ENCODE measurements around the gene MOB3B. TPM values are rescaled to one million over a fixed set of nuclear protein-coding genes. Genes with fewer than 3 reads are reported as not detected.

Gene MOB3B
- polyA plus RNA-seq, 2 of the 4 experiments (the other 2 are of a cell fraction): 6.0 to 6.4 TPM

DNA sequence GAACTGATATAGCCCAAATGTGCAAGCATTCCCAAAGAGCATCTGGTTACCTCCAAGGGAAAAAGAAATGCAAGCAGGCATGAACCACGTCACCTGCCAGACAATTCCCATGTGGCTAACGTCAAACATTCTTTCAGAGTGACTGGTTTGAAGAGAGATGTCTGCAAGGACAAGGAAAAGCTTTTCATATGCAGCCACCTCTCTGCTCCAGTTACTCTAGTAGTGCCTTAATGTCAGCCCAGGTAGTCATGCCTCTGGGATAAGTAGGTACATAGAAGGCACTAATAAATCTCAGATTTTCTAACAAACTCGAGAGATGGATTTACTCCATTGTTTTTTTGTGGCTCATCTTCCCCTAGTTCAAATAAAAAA lies 102.4 kb downstream of the MOB3B start (continued):
- TF ChIP-seq EP300 (IDR thresholded peaks at IDR 0.05): peak in 1 of 2 experiments; percentile 72; a peak in 2 of 5 replicates
- TF ChIP-seq FOSL2 (IDR thresholded peaks at IDR 0.05): peak; percentile 29; the same call in 1 of the 2 replicates
- TF ChIP-seq FOSL2 (CRISPR knock-in tag; IDR thresholded peaks at IDR 0.05): peak; percentile 78
- no peak for TF ChIP-seq EHMT2 (IDR thresholded peaks at IDR 0.05; ENCODE audit: low read depth)
- no peak for TF ChIP-seq ZNF302 (CRISPR knock-in tag; IDR thresholded peaks at IDR 0.05)
- TF ChIP-seq FOSB (CRISPR knock-in tag; IDR thresholded peaks at IDR 0.05): no peak
- TF ChIP-seq FOXS1 (CRISPR knock-in tag; IDR thresholded peaks at IDR 0.05): no peak

- ChIA-PET POLR2A (interaction anchor here (1.1 kb wide), 1 partner anchor 93 kb away, joined by 3 read pairs; no protein-coding TSS in a partner anchor), CTCF (interaction anchor here (0.6 to 1.6 kb wide), 5 partner anchors 9 to 315 kb away, joined by 3 to 4 read pairs (median 3); partner anchors contain the start of gene MOB3B)
- FAIRE-seq (no peak), ATAC-seq (peak; percentile 47 to 68; a peak in 5 of 6 replicates), DNase-seq (ENCODE audit: low read depth in 1 of 2, low spot score in 1 of 2) (peak in 1 of 2 experiments; percentile 35)
- WGBS (ENCODE audit: missing lambda C conversion rate): 55% methylated on average over 5 of the region's 5 CpGs
- peaks cover 70% of the 10 kb centered on the region for H3K4me1 ChIP-seq
- no peak overlapping the region for H3K4me3 ChIP-seq
- no peaks in the 10 kb centered on the region for H3K9me3 ChIP-seq
- TF ChIP-seq KDM1A (IDR thresholded peaks at IDR 0.05; ENCODE audit: low read depth) (no peak), HOXB5 (CRISPR knock-in tag; IDR thresholded peaks at IDR 0.05) (peak; percentile 33; the same call in 1 of the 2 replicates)
- peak overlapping the region; percentile 68 for H3K4me2 ChIP-seq
- peak overlapping the region; percentile 74 to 83 for H3K27ac ChIP-seq
Observed at GRCh38 chr9:27426511-27427271, 102.9 kb downstream of the MOB3B start.

GRCh38 chr9:27425827-27426510 lies 103.6 kb downstream of the MOB3B start:
- no peaks in the 10 kb centered on the region for H3K9me3 ChIP-seq
- FAIRE-seq (peak; percentile 54), DNase-seq (ENCODE audit: low read depth in 1 of 2, low spot score in 1 of 2) (no peak), ATAC-seq (peak in 1 of 2 experiments; percentile 19; a peak in 3 of 6 replicates)
- TF ChIP-seq POLR2A (IDR thresholded peaks at IDR 0.05; ENCODE audit: low read length): no peak
- TF ChIP-seq RCOR1 (IDR thresholded peaks at IDR 0.05; ENCODE audit: low read depth, low read length): no peak
- no peak for TF ChIP-seq SMC3 (IDR thresholded peaks at IDR 0.05)
- TF ChIP-seq JUN (IDR thresholded peaks at IDR 0.05): 0 out of 5 replicates have a peak, but pooled peaks of 1 of the 2 experiments have one; percentile 5
- no peak for TF ChIP-seq NR3C1 (IDR thresholded peaks at IDR 0.05)
- H3K4me3 ChIP-seq: no peak overlapping the region
- CTCF ChIA-PET: interaction anchor here (0.6 to 1.6 kb wide), 5 partner anchors 10 to 315 kb away, joined by 3 to 4 read pairs (median 3); partner anchors contain the start of gene MOB3B
- peaks cover 68% of the 10 kb centered on the region for H3K4me1 ChIP-seq
- POLR2A ChIA-PET: interaction anchor here (1.1 kb wide), 1 partner anchor 94 kb away, joined by 3 read pairs; no protein-coding TSS in a partner anchor
- peak overlapping the region; percentile 68 for H3K4me2 ChIP-seq
- 20% methylated on average over 4 of the region's 4 CpGs for WGBS (ENCODE audit: missing lambda C conversion rate)
- peak overlapping the region; percentile 74 to 83 for H3K27ac ChIP-seq

GRCh38 chr9:27423915-27424710 lies 105.5 kb downstream of the MOB3B start:
- ATAC-seq: no peak
- Histone ChIP-seq H3K9me3 (no peaks in the 10 kb centered on the region), H3K4me1 (peaks cover 66% of the 10 kb centered on the region), H3K4me3 (no peak overlapping the region), H3K27ac (peak overlapping the region; percentile 15 to 72; a peak in 4 of 6 replicates), H3K4me2 (peak overlapping the region; percentile 6; the same call in 1 of the 3 replicates)
- DNase-seq (ENCODE audit: low read depth in 1 of 2, low spot score in 1 of 2): no peak
- ChIA-PET CTCF (interaction anchor here (0.7 to 2.4 kb wide), 6 partner anchors 10 to 91 kb away, joined by 3 to 7 read pairs (median 4); no protein-coding TSS in a partner anchor), POLR2A (no interaction called here)
- TF ChIP-seq HOXA7 (CRISPR knock-in tag; IDR thresholded peaks at IDR 0.05) (no peak), MYC (IDR thresholded peaks at IDR 0.05; ENCODE audit: borderline replicate concordance, low read length) (no peak), PBX3 (IDR thresholded peaks at IDR 0.05) (no peak), CHD4 (IDR thresholded peaks at IDR 0.05; ENCODE audit: borderline replicate concordance) (no peak), NFE2L2 (conservative IDR thresholded peaks at IDR 0.05; ENCODE audit: low read length) (no peak), BHLHE40 (IDR thresholded peaks at IDR 0.05; ENCODE audit: low read depth, low read length) (no peak), POLR2AphosphoS2 (conservative IDR thresholded peaks at IDR 0.05; ENCODE audit: low read length) (no peak), RARB (CRISPR knock-in tag; IDR thresholded peaks at IDR 0.05) (no peak), SREBF2 (IDR thresholded peaks at IDR 0.05) (no peak), HES2 (IDR thresholded peaks at IDR 0.05) (no peak), KDM1A (IDR thresholded peaks at IDR 0.05; ENCODE audit: low read depth) (no peak)
- TF ChIP-seq, protein P1, sequence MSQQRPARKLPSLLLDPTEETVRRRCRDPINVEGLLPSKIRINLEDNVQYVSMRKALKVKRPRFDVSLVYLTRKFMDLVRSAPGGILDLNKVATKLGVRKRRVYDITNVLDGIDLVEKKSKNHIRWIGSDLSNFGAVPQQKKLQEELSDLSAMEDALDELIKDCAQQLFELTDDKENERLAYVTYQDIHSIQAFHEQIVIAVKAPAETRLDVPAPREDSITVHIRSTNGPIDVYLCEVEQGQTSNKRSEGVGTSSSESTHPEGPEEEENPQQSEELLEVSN (IDR thresholded peaks at IDR 0.05; ENCODE audit: borderline replicate concordance, low read depth): no peak
- 67% methylated on average over 6 of the region's 6 CpGs for WGBS (ENCODE audit: missing lambda C conversion rate)
- FAIRE-seq: no peak
